NCI-H1417 treated with DMSO at 0.1 percent for 48 hours (cell line): ENCODE data around the gene GNG11.

Source experiments
- DNase-seq: peaks from one replicate; lab custom pipeline; 2025; lab: John Stamatoyannopoulos, UW

Gene GNG11

DNA sequence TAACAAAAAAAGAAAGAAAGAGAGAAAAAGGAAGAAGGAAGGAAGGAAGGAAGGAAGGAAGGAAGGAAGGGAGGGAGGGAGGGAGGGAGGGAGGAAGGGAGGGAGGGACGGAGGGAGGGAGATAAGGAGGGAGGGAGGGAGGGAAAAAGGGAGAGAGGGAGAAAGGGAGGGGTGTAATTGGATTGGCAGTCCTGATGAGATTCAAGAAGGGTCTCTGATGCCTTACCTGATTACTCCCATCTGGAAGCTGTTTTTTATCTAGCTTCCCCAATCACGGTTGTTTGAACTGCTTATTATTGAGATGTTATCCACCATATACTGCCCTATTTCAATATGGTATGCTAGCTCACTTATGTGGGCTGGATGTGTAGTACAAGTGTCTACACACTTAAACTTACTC, 27.3 kb downstream of the GNG11 start:
- DNase-seq: no peak

DNA sequence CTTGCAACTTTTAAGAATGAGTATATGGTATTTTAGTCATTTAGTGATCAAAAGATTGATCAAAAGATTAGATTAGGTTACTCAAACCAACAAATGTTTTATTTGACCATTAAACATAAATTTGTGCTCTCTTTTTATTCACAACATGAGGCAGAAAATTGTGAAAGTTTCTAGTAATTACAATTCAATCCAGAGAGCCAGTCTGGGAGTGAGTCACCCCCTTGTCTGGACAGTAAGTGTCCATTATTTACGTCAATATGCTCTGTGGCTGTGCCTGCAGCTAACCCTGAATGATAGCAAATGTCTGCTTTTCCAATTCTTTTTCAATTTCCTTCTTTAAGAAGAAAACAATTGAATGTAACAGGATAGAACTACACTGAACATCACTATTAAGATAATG, 27.9 kb downstream of the GNG11 start:
- DNase-seq: no peak

DNA sequence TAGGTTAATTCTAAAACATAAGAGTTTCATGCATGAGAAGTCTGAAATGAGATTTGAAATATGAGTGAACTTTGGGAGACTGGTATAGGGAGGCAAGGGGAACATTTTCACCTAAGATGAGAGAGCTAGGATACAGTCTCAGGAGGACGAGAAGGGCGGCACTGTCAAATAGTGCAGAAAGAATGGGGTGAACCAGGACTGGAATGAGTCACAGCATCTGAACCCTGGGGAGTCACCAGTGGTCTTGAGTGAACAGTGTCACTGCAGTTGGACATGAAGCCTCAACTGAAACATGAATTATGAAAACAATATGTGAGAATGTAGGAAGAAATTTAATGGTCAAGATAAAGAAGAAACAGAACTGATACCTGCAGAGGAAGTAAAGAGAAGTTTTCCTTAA, 33.8 kb downstream of the GNG11 start:
- no peak for DNase-seq

DNA sequence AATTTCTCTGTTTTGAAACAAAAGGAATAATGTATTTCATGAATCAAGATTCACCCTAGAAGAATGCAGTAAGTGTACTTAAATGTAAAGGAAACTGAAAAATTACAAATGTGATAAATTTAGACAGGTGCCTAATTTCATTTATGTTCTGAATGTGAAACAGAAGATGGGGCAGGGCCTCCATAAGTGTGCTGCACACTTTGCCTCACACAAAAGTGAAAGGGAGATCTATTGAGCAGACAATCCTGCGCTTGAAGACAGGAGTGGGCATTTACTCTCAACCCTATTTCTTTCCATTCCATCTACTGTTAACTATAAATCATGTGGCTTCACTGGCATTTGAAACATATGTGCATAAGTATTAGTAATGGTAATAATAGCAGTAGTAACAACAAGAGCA, 36.2 kb downstream of the GNG11 start:
- DNase-seq: no peak

DNA sequence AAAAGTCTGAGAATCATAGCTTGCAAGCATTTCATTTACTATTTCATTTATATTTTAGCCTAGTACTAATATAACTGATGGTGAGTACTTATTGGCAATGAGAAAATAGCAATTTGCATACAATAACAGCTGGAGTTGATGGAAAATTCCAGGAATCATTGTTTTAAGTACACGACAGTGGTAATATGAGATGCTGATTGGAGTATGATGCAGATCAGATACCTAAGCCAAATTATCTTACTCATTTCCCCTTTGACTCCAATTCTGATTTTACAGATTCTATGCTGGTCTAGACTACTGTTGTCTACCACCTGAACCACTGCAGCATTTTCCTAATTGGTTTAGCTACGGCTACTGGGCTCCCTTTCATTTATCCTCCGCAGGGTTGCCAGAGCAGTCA, 36.7 kb downstream of the GNG11 start:
- no peak for DNase-seq

DNA sequence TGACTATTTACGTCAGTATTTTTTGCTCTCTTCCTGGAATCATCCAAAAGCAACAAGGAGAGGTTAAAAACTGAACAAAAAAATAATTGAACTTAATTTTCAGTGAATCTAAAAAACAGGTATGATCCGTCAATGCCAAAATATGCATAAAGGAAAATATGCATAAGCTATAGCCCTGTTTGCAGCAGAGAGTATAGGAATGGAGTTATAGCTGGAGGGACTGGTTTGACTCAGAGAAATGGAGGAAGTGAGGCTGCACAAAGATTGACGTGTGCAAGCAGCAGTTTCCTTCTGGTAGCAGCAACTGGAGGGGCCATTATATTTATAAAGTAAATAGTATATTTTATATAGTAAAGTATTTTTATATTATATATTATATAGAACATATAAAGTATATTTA, 37.1 kb downstream of the GNG11 start:
- no peak for DNase-seq

DNA sequence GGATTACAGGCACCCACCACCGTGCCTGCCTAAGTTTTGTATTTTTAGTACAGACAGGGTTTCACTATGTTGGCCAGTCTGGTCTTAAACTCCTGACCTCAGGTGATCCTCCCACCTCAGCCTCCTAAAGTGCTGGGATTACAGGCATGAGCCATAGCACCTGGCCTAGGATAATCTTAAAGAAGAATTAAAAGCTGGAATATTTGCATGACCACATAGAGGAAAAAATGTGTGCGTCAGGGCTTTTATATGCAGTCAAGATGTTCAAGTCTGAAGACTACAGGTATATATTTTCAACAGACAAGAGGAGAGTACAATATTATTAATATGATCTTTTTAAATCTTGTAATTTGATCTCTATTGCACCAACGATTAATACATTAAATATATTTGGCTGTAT, 39.5 kb downstream of the GNG11 start:
- no peak for DNase-seq

DNA sequence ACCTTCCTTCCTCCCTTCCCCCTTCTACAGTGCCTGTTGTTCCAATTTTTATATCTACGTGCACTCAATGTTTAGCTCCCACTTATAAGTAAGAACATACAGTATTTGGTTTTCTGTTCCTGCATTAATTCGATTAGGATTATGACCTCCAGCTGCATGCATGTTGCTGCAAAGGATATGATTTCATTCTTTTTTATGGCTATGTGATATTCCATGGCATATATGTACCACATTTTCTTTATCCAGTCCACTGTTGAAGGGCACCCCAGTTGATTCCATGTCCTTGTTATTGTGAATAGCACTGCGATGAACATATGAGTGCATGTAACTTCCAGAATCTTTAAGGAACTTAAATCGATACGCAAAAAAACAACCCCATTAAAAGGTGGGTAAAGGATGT, 42.7 kb downstream of the GNG11 start:
- DNase-seq: no peak

DNA sequence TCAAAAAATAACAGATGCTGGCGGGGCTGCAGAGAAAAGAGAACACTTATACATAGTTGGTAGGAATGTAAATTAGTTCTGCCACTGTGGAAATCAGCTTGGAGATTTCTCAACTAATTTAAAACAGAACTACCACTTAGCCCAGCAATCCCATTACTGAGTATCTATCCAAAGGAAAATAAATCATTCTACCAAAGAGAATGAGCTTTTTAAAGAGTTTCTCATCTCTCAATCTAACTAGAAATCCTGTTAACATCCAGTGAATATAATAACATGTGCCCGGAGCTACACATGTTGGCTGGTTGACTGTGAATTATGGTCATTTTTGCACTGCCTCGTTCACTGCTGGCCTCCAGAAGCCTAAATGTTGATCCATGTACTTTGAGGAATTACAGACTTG, 43.3 kb downstream of the GNG11 start:
- DNase-seq: no peak

DNA sequence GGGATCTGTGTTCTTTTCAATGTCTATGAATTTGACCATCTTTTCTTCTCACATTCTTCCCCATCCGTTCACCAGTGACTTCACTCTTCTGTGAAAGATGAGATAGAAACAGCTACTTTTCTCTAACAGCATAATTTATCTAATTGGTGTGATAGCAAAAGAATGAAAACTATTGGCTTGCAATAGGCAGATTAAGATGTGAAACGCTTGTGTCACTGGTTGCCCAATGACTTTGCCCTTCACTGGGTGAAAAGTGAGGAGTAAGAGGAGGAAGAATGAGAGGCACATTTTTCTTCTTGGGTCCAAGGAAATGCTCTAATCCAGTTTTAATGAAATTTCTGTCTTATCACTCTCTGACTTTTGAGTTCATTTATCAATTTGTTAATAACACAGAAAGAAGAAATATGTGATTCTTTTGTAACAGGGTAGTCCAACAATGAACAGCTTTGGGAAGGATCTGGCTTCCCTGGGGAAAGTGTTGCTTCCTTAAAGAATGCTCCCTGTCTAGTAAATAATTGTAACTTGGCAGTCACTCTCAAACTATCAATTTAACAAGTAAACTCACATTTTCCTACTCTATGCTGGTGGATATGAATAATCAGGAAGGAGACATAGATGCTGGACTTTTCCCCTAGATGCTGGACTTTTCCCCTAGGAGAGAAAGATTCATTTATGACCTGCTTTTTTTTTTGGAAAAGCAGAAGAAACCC, 47.5 kb downstream of the GNG11 start:
- DNase-seq: no peak

DNA sequence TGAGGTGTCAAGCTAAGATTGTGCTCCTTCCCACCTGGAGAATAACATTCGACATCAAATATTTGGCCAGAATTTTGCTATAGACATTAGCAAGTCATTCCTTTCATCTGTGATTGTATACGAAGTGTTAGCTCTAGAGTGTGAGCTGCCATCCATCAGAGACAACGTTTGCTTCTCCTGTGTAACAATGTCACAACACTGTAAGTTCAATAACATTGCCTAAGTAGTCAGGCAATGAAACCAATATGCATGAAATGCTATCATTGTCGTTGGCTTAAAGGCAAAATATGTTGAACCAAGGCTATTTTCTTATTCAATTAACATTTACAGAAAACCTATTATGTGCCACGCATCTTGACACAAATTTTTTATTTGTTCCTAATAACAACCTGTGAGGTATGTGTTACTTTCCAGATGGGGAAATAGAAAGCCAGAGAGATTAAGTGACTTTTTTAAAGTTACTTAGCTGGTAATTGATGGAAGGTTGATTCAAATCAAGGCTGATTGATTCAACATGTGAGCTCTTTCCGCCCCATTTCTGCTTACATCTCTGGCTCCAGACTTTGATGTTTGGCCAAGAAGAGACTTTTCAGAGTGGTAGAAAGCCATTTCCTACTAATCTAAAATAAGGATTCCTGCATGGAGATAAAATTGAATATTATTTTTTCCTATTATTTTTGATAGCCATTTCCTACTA, 50.6 kb downstream of the GNG11 start:
- no peak for DNase-seq

DNA sequence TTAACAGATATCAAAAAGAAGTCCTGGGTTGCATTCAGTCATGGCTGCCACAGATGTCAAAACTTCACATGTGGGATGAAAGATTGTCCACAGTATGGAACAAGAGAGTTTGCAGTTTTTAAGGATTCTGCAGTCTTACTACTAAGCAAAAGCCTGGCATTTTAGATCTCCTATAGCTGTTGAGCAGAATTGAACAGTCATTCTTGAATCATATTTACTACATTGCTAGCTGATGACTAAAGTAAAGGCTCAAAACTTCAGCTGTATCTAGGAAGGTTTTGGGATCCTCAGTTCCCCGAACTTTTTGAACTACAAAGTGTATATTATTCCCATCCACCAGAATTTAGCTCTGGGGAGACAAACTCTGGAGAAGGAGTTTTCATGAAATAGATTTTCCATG, 51.6 kb downstream of the GNG11 start:
- DNase-seq: no peak

DNA sequence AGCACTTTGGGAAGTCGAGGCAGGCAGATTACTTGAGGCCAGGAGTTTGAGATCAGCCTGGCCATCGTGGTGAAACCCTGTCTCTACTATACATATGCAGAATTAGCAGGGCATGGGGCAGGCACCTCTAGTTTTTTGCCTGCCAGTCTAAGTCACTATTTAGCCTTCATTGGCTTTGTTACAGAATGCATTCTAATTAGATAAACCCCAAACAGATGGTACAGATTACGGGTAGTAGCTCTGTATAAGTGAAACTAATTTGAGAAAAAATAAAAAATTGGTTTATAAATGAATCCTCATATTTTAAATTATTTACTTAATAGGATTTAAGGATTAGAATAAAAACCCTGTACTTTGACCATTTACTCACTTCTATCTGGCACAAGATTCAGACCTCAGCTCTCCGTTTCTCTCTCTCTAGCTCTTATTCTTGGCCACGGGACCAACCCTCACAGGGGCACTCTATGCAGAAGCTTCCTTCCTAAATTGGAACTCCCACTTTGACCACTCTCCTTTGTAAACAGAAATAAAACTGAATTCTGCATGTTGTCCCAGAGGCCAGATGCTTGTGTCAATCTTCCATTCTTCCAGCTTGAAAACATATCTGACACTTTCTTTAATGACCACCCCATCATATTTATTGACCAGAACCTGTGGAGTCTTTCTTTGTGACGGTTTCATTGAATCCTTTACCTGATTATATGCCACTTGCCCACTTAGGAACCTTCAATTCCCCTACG, 55.8 kb downstream of the GNG11 start:
- DNase-seq: no peak
